ENCODE data around the gene CERS1. TPM values are rescaled to one million over a fixed set of nuclear protein-coding genes. Genes with fewer than 3 reads are reported as not detected.

The CERS1 gene
- total RNA-seq, 4 donors from 2014 or later: 0.39 to 0.57 TPM; not detected in 2

GRCh38 chr19:18842166-18842565, 53.8 kb downstream of the CERS1 start:
- WGBS, 2 donors: 43 to 50% methylated on average over 7 of the region's 7 CpGs
- intact Hi-C loops (cut with DNase I; ENCODE audit: low total_unique reads): loop anchor here (10.0 kb wide), 2 partner anchors 247 to 387 kb away; no protein-coding TSS in a partner anchor
- H3K4me3 ChIP-seq (ENCODE audit: low read depth, poor library complexity, severe bottlenecking): no peak overlapping the region
- TF ChIP-seq POLR2A (IDR thresholded peaks at IDR 0.05): no peak
- TF ChIP-seq, protein P1, sequence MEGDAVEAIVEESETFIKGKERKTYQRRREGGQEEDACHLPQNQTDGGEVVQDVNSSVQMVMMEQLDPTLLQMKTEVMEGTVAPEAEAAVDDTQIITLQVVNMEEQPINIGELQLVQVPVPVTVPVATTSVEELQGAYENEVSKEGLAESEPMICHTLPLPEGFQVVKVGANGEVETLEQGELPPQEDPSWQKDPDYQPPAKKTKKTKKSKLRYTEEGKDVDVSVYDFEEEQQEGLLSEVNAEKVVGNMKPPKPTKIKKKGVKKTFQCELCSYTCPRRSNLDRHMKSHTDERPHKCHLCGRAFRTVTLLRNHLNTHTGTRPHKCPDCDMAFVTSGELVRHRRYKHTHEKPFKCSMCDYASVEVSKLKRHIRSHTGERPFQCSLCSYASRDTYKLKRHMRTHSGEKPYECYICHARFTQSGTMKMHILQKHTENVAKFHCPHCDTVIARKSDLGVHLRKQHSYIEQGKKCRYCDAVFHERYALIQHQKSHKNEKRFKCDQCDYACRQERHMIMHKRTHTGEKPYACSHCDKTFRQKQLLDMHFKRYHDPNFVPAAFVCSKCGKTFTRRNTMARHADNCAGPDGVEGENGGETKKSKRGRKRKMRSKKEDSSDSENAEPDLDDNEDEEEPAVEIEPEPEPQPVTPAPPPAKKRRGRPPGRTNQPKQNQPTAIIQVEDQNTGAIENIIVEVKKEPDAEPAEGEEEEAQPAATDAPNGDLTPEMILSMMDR (IDR thresholded peaks at IDR 0.05): no peak
- DNase-seq (ENCODE audit: low spot score in 2 of 2): no peak

GRCh38 chr19:18841400-18841799, 54.6 kb downstream of the CERS1 start:
- TF ChIP-seq, protein P1 (IDR thresholded peaks at IDR 0.05): no peak
- TF ChIP-seq POLR2A (IDR thresholded peaks at IDR 0.05): no peak
- intact Hi-C loops (cut with DNase I; ENCODE audit: low total_unique reads): loop anchor here (10.0 kb wide), 2 partner anchors 247 to 387 kb away; no protein-coding TSS in a partner anchor
- no peak for DNase-seq (ENCODE audit: low spot score in 2 of 2)
- 81 to 83% methylated on average over 15 of the region's 15 CpGs for WGBS, 2 donors
- H3K4me3 ChIP-seq (ENCODE audit: low read depth, poor library complexity, severe bottlenecking): no peak overlapping the region

- intact Hi-C loops (cut with DNase I; ENCODE audit: low total_unique reads): loop anchor here (10.0 kb wide), 2 partner anchors 246 to 386 kb away; no protein-coding TSS in a partner anchor
- DNase-seq (ENCODE audit: low spot score in 2 of 2): no peak
- H3K4me3 ChIP-seq (ENCODE audit: low read depth, poor library complexity, severe bottlenecking): no peak overlapping the region
- 70 to 73% methylated on average over 22 to 23 of the region's 26 CpGs for WGBS, 2 donors
- TF ChIP-seq POLR2A (IDR thresholded peaks at IDR 0.05): no peak
- TF ChIP-seq, protein P1 (IDR thresholded peaks at IDR 0.05): no peak
These were observed 55.4 kb downstream of the CERS1 start for GRCh38 chr19:18840288-18841267.

DNA sequence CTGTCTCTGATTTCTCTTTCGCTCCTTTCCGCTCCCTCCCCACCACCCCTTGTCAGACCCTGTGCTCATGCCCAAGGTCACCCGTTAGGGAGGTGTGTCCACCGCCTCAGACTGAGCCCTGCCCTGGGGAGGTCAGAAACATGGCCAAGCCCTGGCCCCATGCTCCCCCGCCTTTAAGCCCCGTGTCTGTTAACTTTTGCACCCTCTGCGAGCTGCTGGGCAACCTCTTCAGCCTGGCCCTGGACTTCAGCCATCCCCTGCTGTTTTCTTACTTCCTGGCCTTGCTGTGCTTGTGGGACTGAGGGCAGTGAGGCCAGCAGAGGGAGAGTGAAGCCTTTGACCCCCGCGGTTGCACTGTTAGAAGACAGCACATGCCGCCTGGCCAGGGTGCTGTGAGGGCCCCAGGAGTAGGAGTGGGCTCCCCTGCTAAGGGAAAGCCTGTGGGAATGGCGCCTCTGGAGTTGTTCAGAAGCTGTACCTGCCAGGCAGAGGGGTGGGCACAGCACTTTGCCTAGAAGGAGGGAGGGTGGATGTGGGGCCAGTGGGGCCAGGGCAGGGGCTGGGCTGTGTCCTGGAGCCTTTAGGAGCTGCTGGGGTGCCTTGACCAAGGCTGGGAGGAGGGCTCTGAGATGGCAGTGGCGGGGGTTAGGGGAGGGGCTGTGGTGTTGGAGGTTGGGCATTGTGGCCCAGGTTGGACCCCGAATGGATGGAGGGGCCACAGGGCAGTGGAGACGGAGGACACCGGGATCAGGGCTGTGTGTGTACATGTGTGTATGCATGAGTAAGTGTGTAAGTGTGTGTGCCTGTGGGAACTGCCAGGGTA, 56.3 kb downstream of the CERS1 start:
- TF ChIP-seq, protein P1 (IDR thresholded peaks at IDR 0.05): no peak
- TF ChIP-seq POLR2A (IDR thresholded peaks at IDR 0.05): no peak
- DNase-seq (ENCODE audit: low spot score in 2 of 2): no peak
- no peak overlapping the region for H3K4me3 ChIP-seq (ENCODE audit: low read depth, poor library complexity, severe bottlenecking)
- intact Hi-C loops (cut with DNase I; ENCODE audit: low total_unique reads): loop anchor here (10.0 kb wide), 2 partner anchors 245 to 385 kb away; no protein-coding TSS in a partner anchor
- WGBS, 2 donors: 77 to 78% methylated on average over 15 of the region's 15 CpGs

DNA sequence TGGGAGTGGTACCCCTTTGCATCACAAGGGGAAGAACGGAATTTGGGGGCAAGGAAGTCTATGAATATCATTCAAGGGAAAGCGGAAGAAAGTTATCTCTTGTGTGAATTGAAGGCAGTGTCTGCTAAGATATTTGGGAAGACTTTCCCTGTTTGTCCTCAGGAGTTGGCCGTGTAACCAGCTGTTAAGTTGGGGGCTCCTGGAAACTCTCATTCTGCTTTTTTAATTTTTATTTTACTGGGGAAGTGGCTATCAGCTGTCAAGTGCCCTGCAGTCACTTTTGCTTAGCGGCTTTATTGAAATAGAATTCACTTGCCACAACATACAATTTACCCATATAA, 61.3 kb downstream of the CERS1 start:
- DNase-seq (ENCODE audit: low spot score in 2 of 2): no peak
- H3K4me3 ChIP-seq (ENCODE audit: low read depth, poor library complexity, severe bottlenecking): no peak overlapping the region
- intact Hi-C loops (cut with DNase I; ENCODE audit: low total_unique reads): no loop called here
- TF ChIP-seq POLR2A (IDR thresholded peaks at IDR 0.05): no peak
- TF ChIP-seq, protein P1 (IDR thresholded peaks at IDR 0.05): no peak
- 63 to 65% methylated on average over 4 of the region's 4 CpGs for WGBS, 2 donors
